ENCODE results near the gene JAKMIP1. TPM values are rescaled to one million over a fixed set of nuclear protein-coding genes. Genes with fewer than 3 reads are reported as not detected.

The JAKMIP1 gene
- total RNA-seq, 3 donors from 2014 or later, result 0.66 to 0.88 (median 0.80) TPM

DNA sequence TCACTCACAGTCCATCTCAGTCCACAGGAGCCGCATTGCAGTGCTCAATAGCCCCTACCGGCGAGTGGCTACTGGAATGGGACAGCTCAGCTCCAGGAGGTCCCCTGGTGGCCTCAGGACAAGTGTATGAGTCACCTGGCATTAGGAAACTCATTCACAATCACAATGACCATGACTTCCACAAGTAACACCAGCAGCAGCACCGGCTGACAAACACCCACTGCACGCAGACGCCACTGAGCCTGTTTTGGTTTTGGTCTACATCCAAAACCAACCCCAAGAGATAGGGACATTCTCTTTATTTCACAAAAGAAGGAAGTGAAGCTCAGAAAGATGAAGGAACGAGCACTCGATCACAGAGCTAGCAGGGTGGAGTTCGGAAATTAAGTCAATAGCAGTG, 8.1 kb downstream of the JAKMIP1 start:
- peak in 1 of 2 donors; percentile 20 for DNase-seq (ENCODE audit: low spot score in 2 of 2)
- H3K27me3 ChIP-seq, result peaks cover 0 to 40% of the 10 kb centered on the region in 2 donors

DNA sequence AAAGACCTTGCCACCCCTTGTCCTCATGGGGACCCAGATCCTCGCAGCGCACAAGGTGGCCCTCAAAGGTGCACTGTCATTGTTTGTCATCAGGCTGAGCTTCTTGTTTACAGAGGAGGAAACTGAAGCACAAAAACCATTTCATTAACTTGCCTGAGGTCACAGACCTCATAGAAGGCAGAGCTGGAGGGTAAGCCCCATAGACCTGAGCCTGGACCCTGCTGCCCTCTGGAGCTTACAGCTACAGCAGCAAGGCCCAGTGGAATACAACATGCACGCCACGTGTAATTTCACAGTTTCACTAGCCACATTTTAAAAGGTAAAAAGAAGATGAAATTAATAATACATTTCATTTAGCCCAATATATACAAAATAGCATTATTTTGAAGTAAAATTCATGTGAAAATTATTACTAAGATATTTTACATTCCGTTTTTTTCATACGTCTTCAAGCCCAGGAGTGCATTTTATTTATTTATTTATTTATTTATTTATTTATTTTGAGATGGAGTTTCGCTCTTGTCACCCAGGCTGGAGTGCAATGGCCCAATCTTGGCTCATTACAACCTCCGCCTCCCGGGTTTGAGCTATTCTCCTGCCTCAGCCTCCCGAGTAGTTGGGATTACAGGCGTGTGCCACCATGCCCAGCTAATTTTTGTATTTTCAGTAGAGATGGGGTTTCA, 8.8 kb downstream of the JAKMIP1 start:
- peak in 1 of 2 donors; percentile 12 for DNase-seq (ENCODE audit: low spot score in 2 of 2)
- H3K9me3 ChIP-seq, result peaks cover 0 to 8% of the 10 kb centered on the region in 2 donors
- H3K4me1 ChIP-seq, result no peaks in the 10 kb centered on the region
- intact Hi-C loops (cut with DNase I; ENCODE audit: low total_unique reads), result no loop called here
- H3K27ac ChIP-seq, result no peak overlapping the region
- H3K27me3 ChIP-seq, result peaks cover 0 to 33% of the 10 kb centered on the region in 2 donors
- no peak overlapping the region for H3K4me3 ChIP-seq
- H3K36me3 ChIP-seq, result no peaks in the 10 kb centered on the region
- TF ChIP-seq, protein P1, sequence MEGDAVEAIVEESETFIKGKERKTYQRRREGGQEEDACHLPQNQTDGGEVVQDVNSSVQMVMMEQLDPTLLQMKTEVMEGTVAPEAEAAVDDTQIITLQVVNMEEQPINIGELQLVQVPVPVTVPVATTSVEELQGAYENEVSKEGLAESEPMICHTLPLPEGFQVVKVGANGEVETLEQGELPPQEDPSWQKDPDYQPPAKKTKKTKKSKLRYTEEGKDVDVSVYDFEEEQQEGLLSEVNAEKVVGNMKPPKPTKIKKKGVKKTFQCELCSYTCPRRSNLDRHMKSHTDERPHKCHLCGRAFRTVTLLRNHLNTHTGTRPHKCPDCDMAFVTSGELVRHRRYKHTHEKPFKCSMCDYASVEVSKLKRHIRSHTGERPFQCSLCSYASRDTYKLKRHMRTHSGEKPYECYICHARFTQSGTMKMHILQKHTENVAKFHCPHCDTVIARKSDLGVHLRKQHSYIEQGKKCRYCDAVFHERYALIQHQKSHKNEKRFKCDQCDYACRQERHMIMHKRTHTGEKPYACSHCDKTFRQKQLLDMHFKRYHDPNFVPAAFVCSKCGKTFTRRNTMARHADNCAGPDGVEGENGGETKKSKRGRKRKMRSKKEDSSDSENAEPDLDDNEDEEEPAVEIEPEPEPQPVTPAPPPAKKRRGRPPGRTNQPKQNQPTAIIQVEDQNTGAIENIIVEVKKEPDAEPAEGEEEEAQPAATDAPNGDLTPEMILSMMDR (IDR thresholded peaks at IDR 0.05), result no peak
- TF ChIP-seq POLR2A (IDR thresholded peaks at IDR 0.05), result no peak
- no peak for TF ChIP-seq POLR2AphosphoS5 (IDR thresholded peaks at IDR 0.05)

More for the DNA sequence above, 8.1 kb downstream of the JAKMIP1 start:
- Histone ChIP-seq H3K4me1 (no peaks in the 10 kb centered on the region), H3K27ac (no peak overlapping the region), H3K36me3 (no peaks in the 10 kb centered on the region), H3K9me3 (peaks cover 0 to 2% of the 10 kb centered on the region in 2 donors), H3K4me3 (no peak overlapping the region)
- intact Hi-C loops (cut with DNase I; ENCODE audit: low total_unique reads), result no loop called here
- TF ChIP-seq POLR2A (IDR thresholded peaks at IDR 0.05) (no peak), POLR2AphosphoS5 (IDR thresholded peaks at IDR 0.05) (no peak)
- TF ChIP-seq, protein P1 (IDR thresholded peaks at IDR 0.05), result no peak

DNA sequence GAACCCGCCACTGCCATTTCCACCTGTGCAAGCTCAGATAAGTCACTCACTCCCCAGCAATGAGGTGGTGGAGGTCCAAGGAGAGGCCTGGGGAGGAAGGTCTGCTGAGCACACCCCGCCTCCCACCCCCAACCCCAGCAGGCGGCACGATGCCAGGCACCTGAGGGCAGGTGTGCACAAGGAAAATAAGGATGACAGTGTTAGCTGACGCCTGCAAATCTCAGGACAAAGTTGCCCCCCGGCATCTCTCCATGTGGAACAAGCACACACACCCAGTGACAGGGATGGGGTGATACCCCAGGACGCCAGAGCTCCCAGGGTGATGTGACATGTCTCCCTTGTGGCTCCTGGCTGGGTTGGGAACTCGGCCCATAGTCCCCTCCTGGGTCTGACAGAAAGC, 9.9 kb downstream of the JAKMIP1 start:
- intact Hi-C loops (cut with DNase I; ENCODE audit: low total_unique reads), result no loop called here
- Histone ChIP-seq H3K27me3 (peaks cover 0 to 22% of the 10 kb centered on the region in 2 donors), H3K9me3 (peaks cover 0 to 16% of the 10 kb centered on the region in 2 donors), H3K4me1 (no peaks in the 10 kb centered on the region), H3K27ac (no peak overlapping the region), H3K36me3 (no peaks in the 10 kb centered on the region), H3K4me3 (no peak overlapping the region)
- TF ChIP-seq, protein P1 (IDR thresholded peaks at IDR 0.05), result no peak
- no peak for TF ChIP-seq POLR2A (IDR thresholded peaks at IDR 0.05)
- no peak for TF ChIP-seq POLR2AphosphoS5 (IDR thresholded peaks at IDR 0.05)
- DNase-seq (ENCODE audit: low spot score in 2 of 2), result no peak

DNA sequence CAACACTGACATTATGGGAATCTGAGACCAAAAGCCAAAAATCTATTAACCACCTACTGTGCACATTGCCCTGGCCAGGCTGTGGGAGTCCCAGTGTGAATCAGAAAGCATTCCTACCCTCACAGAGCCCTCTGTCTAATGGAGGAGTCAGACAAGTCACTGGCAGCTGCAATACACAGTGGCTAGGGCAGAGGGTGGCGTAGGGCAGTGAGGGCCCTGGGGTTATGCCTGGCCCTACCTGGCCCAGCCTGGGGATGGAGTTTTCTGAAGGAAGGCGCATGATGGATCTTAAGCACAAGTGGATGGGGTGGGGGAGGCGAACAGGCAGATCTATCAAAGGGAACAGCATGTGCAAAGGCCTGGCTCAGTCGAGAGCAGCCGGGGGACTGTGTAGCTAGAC, 10.8 kb downstream of the JAKMIP1 start:
- Histone ChIP-seq H3K4me1 (no peaks in the 10 kb centered on the region), H3K27me3 (peaks cover 0 to 14% of the 10 kb centered on the region in 2 donors), H3K4me3 (no peak overlapping the region), H3K9me3 (peaks cover 0 to 16% of the 10 kb centered on the region in 2 donors), H3K27ac (no peak overlapping the region), H3K36me3 (no peaks in the 10 kb centered on the region)
- DNase-seq (ENCODE audit: low spot score in 2 of 2), result no peak
- intact Hi-C loops (cut with DNase I; ENCODE audit: low total_unique reads), result no loop called here
- TF ChIP-seq POLR2A (IDR thresholded peaks at IDR 0.05) (no peak), POLR2AphosphoS5 (IDR thresholded peaks at IDR 0.05) (no peak)
- TF ChIP-seq, protein P1 (IDR thresholded peaks at IDR 0.05), result no peak

DNA sequence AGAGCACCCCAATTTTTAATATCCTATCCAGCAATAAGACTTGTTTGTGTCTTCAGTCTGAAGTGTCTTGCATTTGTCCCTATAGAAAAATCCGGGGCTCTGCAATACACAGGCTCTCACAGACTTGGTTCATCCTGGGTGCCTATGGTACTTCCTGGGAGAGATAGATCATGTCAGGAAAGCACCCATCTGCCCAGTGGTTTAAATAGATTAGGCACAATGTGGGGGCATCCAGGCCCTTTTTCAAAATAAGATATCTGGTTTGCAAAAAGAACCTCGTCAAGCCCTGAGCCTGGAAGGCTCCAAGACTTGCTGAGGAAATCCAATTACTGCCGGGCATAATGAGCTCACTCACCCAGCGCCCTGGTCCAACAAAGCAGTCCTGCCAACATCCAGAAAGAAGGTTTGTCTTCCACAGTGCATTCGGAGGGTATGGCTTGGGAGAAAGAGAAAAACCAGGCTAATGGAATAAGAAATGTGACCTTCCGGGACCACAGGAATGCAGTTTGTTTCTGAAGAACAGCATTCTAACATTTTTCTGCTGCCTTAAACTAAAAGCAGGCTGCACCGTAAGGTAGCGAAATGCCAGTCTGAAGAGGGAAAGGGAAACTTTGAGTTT, 11.6 kb downstream of the JAKMIP1 start:
- H3K27me3 ChIP-seq, result peaks cover 0 to 7% of the 10 kb centered on the region in 2 donors
- DNase-seq (ENCODE audit: low spot score in 2 of 2), result no peak
- H3K27ac ChIP-seq, result no peak overlapping the region
- TF ChIP-seq POLR2A (IDR thresholded peaks at IDR 0.05) (no peak), POLR2AphosphoS5 (IDR thresholded peaks at IDR 0.05) (no peak)
- TF ChIP-seq, protein P1 (IDR thresholded peaks at IDR 0.05), result no peak
- no peaks in the 10 kb centered on the region for H3K4me1 ChIP-seq
- no peak overlapping the region for H3K4me3 ChIP-seq
- H3K9me3 ChIP-seq, result peaks cover 0 to 16% of the 10 kb centered on the region in 2 donors
- no peaks in the 10 kb centered on the region for H3K36me3 ChIP-seq
- intact Hi-C loops (cut with DNase I; ENCODE audit: low total_unique reads), result no loop called here

Measured in breast epithelium (tissue), 4 donors.